Endothelial cell of umbilical vein (primary cell): ENCODE data around the gene RANBP3. TPM values are rescaled to one million over a fixed set of nuclear protein-coding genes. Genes with fewer than 3 reads are reported as not detected.

Experiments used
- BruUV-seq: library from RNA; stranded (reverse); fragments of 400-500 nt; replicated peaks from 2 replicates; lab custom pipeline; 2021; lab: Mats Ljungman, UMichigan
- CTCF ChIA-PET: fragments of 300-600, 350-600 bp; sonication (Branson Sonifier 250); formaldehyde crosslinking; loops from one replicate; lab custom pipeline; 2021; ENCODE audit warnings: antibody characterized with exemption, inconsistent platforms; lab: Charles Lee
- POLR2A ChIA-PET: fragments of 300-600, 350-600 bp; sonication (Branson Sonifier 250); formaldehyde crosslinking; loops from one replicate; lab custom pipeline; 2021; ENCODE audit warnings: antibody characterized with exemption, inconsistent platforms; lab: Charles Lee
- DNase-seq: peaks from one replicate; pipeline ENCODE4 v3.0.0-alpha.2; 2011; ENCODE audit warnings: low read depth, low spot score
- FAIRE-seq: peaks from 2 replicates; lab custom pipeline; 2011; peaks lifted over from hg19 to GRCh38; lab: Jason Lieb, UNC
- H2AFZ ChIP-seq: 2 replicates; pipeline ENCODE4 v1.6.0; 2012; ENCODE audit warnings: low read depth, low read length, control low read depth, inconsistent platforms
- H3K27ac ChIP-seq: 2 replicates; pipeline ENCODE4 v1.5.1; 2011; ENCODE audit warnings: low read depth, mild to moderate bottlenecking, control low read depth, low read length, moderate library complexity; ENCODE audit not compliant: insufficient read depth
- H3K27me3 ChIP-seq, 2 experiments: 2 replicates each; pipeline versions ENCODE4 v1.6.0 to v1.6.1; 2011; ENCODE audit warnings: low read length in 2 of 2, mixed read lengths in 1 of 2; ENCODE audit not compliant: control insufficient read depth in 2 of 2, insufficient read depth in 2 of 2
- H3K36me3 ChIP-seq, 2 experiments: 2 replicates in 1 of 2; 3 replicates in 1 of 2; pipeline ENCODE4 v1.5.1; 2011; ENCODE audit warnings: low read length in 2 of 2, mild to moderate bottlenecking in 1 of 2, moderate library complexity in 1 of 2; ENCODE audit not compliant: control insufficient read depth in 2 of 2, insufficient read depth in 2 of 2; ENCODE audit errors: extremely low read depth in 1 of 2
- H3K4me1 ChIP-seq: 3 replicates; pipeline ENCODE4 v1.5.1; 2011; ENCODE audit warnings: mild to moderate bottlenecking, low read length; ENCODE audit not compliant: control insufficient read depth, insufficient read depth; ENCODE audit errors: extremely low read depth
- H3K4me2 ChIP-seq: 2 replicates; pipeline ENCODE4 v1.6.1; 2011; ENCODE audit warnings: low read length, control low read depth, mixed read lengths; ENCODE audit not compliant: insufficient read depth
- H3K4me3 ChIP-seq, 3 experiments: fragments of 200-600 bp in 1 of 3; sonication (generic), shearing (Covaris generic) in 1 of 3; replicated peaks in 1 of 3; 2 replicates each; pipeline ENCODE4 v1.5.1; 2011 to 2016; ENCODE audit warnings: control low read depth in 3 of 3, low read length in 3 of 3, mild to moderate bottlenecking in 2 of 3, inconsistent platforms in 1 of 3, low read depth in 1 of 3, moderate library complexity in 1 of 3; ENCODE audit not compliant: insufficient read depth in 1 of 3
- H3K79me2 ChIP-seq: 2 replicates; pipeline ENCODE4 v1.6.0; 2012; ENCODE audit warnings: low read length, inconsistent platforms; ENCODE audit not compliant: control insufficient read depth, insufficient read depth
- H3K9ac ChIP-seq: replicated peaks from 2 replicates; pipeline ENCODE3; 2011; ENCODE audit warnings: low read length, control low read depth; ENCODE audit not compliant: insufficient read depth; ENCODE audit errors: extremely low read depth
- H3K9me1 ChIP-seq: replicated peaks from 3 replicates; pipeline ENCODE4 v1.6.0; 2011; ENCODE audit warnings: mild to moderate bottlenecking, low read length; ENCODE audit not compliant: control insufficient read depth, insufficient read depth; ENCODE audit errors: extremely low read depth
- H3K9me3 ChIP-seq: replicated peaks from 2 replicates; pipeline ENCODE4 v1.5.1; 2012; ENCODE audit warnings: low read length, inconsistent platforms; ENCODE audit not compliant: control insufficient read depth, insufficient read depth
- H4K20me1 ChIP-seq: replicated peaks from 2 replicates; pipeline ENCODE3; 2011; ENCODE audit warnings: mild to moderate bottlenecking, low read length; ENCODE audit not compliant: control insufficient read depth, insufficient read depth; ENCODE audit errors: extremely low read depth
- CTCF ChIP-seq, 2 donors: IDR thresholded peaks; 1 replicate in 1 of 2; 2 replicates in 1 of 2; pipeline ENCODE4 v1.5.1; 2011; ENCODE audit warnings: low read length in 2 of 2, mild to moderate bottlenecking in 2 of 2, moderate library complexity in 2 of 2, control low read depth in 1 of 2, inconsistent platforms in 1 of 2, low read depth in 1 of 2; ENCODE audit not compliant: insufficient read depth in 1 of 2; ENCODE audit errors: extremely low read depth in 1 of 2
- EZH2 ChIP-seq: IDR thresholded peaks from 2 replicates; pipeline ENCODE4 v1.6.1; 2012; ENCODE audit warnings: borderline replicate concordance, low read depth, mild to moderate bottlenecking, moderate library complexity, low read length, inconsistent platforms; ENCODE audit not compliant: severe bottlenecking
- FOS ChIP-seq: IDR thresholded peaks from 2 replicates; pipeline ENCODE4 v1.6.1; 2011; ENCODE audit warnings: mild to moderate bottlenecking, low read length, moderate library complexity, borderline replicate concordance; ENCODE audit not compliant: insufficient read depth
- GATA2 ChIP-seq: IDR thresholded peaks from 2 replicates; pipeline ENCODE4 v1.7.0; 2011; ENCODE audit warnings: low read depth, mild to moderate bottlenecking, moderate library complexity, mixed read lengths, low read length; ENCODE audit not compliant: insufficient read length, insufficient read depth
- JUN ChIP-seq: IDR thresholded peaks from 2 replicates; pipeline ENCODE4 v1.6.1; 2011; ENCODE audit warnings: borderline replicate concordance, low read depth; ENCODE audit not compliant: insufficient read length, insufficient read depth
- MAX ChIP-seq: IDR thresholded peaks from 2 replicates; pipeline ENCODE4 v1.6.1; 2011; ENCODE audit not compliant: insufficient read depth, insufficient read length
- MYC ChIP-seq: IDR thresholded peaks from one replicate; pipeline ENCODE4 v1.6.1; 2011; ENCODE audit warnings: mild to moderate bottlenecking, low read depth, low read length
- POLR2A ChIP-seq: IDR thresholded peaks from 2 replicates; pipeline ENCODE4 v1.6.1; 2012; ENCODE audit warnings: low read depth, mild to moderate bottlenecking, control low read depth, low read length
- POLR2AphosphoS5 ChIP-seq: IDR thresholded peaks from 2 replicates; pipeline ENCODE4 v1.6.1; 2012; ENCODE audit warnings: low read depth, mild to moderate bottlenecking, control low read depth, low read length, moderate library complexity; ENCODE audit not compliant: insufficient read depth
- dilution Hi-C: fragments of 300-500 bp; cut with MboI; formaldehyde crosslinking; loops from one replicate; pipeline ENCODE4 v1.15.0; 2019; ENCODE audit warnings: low sequenced_read_pairs; ENCODE audit not compliant: extremely low pct_ligation_motif_present
- intact Hi-C: fragments of 100-400 bp; cut with micrococcal nuclease; formaldehyde crosslinking; loops from one replicate; pipeline ENCODE4 v1.10.0; 2022
- polyA plus RNA-seq, 4 experiments: library from polyadenylated mRNA; depleted of rRNA in 3 of 4; stranded (reverse) in 3 of 4; unstranded in 1 of 4; fragments of >200 nt; gene quantifications; 2 replicates each; pipeline versions ENCODE4 v1.2.1 to v1.2.3, GENCODE V29; 2011 to 2012; ENCODE audit warnings: missing spikeins in 1 of 4
- total RNA-seq: library from RNA; stranded (reverse); gene quantifications from 2 replicates; pipeline ENCODE4 v1.2.3, GENCODE V29; 2021

Gene RANBP3
- total and polyA plus RNA-seq, 2 donors (not counting 3 experiments of a cell fraction or from before 2014, with no cell fraction given): 72.3 to 85.3 TPM

- Histone ChIP-seq H3K27ac (no peak overlapping the region), H3K4me1 (peaks cover 8% of the 10 kb centered on the region), H2AFZ (peak overlapping the region; percentile 41), H3K9me1 (no peaks in the 10 kb centered on the region), H3K79me2 (peaks cover 25% of the 10 kb centered on the region), H3K36me3 (peaks cover 0 to 2% of the 10 kb centered on the region in 2 experiments), H3K4me2 (peak overlapping the region; percentile 87), H3K27me3 (no peaks in the 10 kb centered on the region), H3K9ac (peak overlapping the region; percentile 62), H3K9me3 (no peaks in the 10 kb centered on the region), H3K4me3 (peak overlapping the region; percentile 45 to 64 (median 54)), H4K20me1 (no peaks in the 10 kb centered on the region)
- POLR2A ChIA-PET: no interaction called here
- CTCF ChIA-PET: interaction anchor here (3.5 kb wide), 1 partner anchor 101 kb away, joined by 37 read pairs; no protein-coding TSS in a partner anchor
- TSS peak; percentile 17 for BruUV-seq
- dilution Hi-C loops (no loop called here), intact Hi-C loops (loop anchor here (2.0 to 10.0 kb wide), 2 partner anchors 76 to 210 kb away; partner anchors contain the start of gene RFX2)
- no peak for DNase-seq
- no peak for FAIRE-seq
- TF ChIP-seq MAX (no peak), POLR2AphosphoS5 (no peak), FOS (no peak), MYC (no peak), CTCF (IDR thresholded peaks at IDR 0.05; ENCODE audit: extremely low read depth in 1 of 2, insufficient read depth in 1 of 2, low read depth in 1 of 2, low read length in 2 of 2) (no peak), GATA2 (no peak), EZH2 (no peak), JUN (no peak), POLR2A (no peak)
Observed at GRCh38 chr19:5905114-5905778, 72.7 kb downstream of the RANBP3 start.
